Activated B cell treated with CpG ODN at 0.5 μM for 24 hours (primary cell): Measurements from ENCODE around the gene TNFRSF1A. TPM values are rescaled to one million over a fixed set of nuclear protein-coding genes. Genes with fewer than 3 reads are reported as not detected.

Experiments used
- ATAC-seq: fragments of 200-7000 bp; cut with Tn5 transposase; one replicate; pipeline ENCODE4 v1.10.0; 2021; ENCODE audit warnings: low read depth, mild to moderate bottlenecking, moderate library complexity
- CTCF ChIA-PET: fragments of 350-600 bp; sonication (Branson Sonifier 250); formaldehyde crosslinking; loops from one replicate; lab custom pipeline; 2021; ENCODE audit warnings: antibody characterized with exemption; lab: Charles Lee
- POLR2A ChIA-PET: fragments of 350-600 bp; sonication (Branson Sonifier 250); formaldehyde crosslinking; loops from one replicate; lab custom pipeline; 2021; ENCODE audit warnings: antibody characterized with exemption; lab: Charles Lee
- DNase-seq: peaks from one replicate; pipeline ENCODE4 v3.0.0; 2022
- H3K27ac Mint-ChIP-seq: one replicate; pipeline ENCODE4 v1.8.0; 2020; ENCODE audit warnings: mixed read lengths
- H3K27me3 Mint-ChIP-seq: one replicate; pipeline ENCODE4 v1.8.0; 2021; ENCODE audit warnings: mixed read lengths
- H3K36me3 Mint-ChIP-seq: one replicate; pipeline ENCODE4 v1.8.0; 2021; ENCODE audit warnings: low read depth, mixed read lengths
- H3K4me1 Mint-ChIP-seq: one replicate; pipeline ENCODE4 v1.8.0; 2021; ENCODE audit warnings: mixed read lengths
- H3K4me3 Mint-ChIP-seq: one replicate; pipeline ENCODE4 v1.8.0; 2020; ENCODE audit warnings: mild to moderate bottlenecking, mixed read lengths
- H3K9me3 Mint-ChIP-seq: one replicate; pipeline ENCODE4 v1.8.0; 2020; ENCODE audit warnings: mixed read lengths
- intact Hi-C: fragments of 100-400 bp; cut with micrococcal nuclease; formaldehyde crosslinking; loops from one replicate; pipeline ENCODE4 v1.15.1; 2024
- total RNA-seq: library from RNA; stranded (reverse); gene quantifications from 2 replicates; pipeline ENCODE4 v1.2.3, GENCODE V29; 2022
- TF ChIP-seq, protein P1 (sequence below): fragments of 200-600 bp; IDR thresholded peaks from one replicate; pipeline ENCODE4 v1.8.0; 2022; ENCODE audit warnings: antibody characterized with exemption, mild to moderate bottlenecking

Gene TNFRSF1A
- total RNA-seq, 1 donor from 2014 or later: not detected

DNA sequence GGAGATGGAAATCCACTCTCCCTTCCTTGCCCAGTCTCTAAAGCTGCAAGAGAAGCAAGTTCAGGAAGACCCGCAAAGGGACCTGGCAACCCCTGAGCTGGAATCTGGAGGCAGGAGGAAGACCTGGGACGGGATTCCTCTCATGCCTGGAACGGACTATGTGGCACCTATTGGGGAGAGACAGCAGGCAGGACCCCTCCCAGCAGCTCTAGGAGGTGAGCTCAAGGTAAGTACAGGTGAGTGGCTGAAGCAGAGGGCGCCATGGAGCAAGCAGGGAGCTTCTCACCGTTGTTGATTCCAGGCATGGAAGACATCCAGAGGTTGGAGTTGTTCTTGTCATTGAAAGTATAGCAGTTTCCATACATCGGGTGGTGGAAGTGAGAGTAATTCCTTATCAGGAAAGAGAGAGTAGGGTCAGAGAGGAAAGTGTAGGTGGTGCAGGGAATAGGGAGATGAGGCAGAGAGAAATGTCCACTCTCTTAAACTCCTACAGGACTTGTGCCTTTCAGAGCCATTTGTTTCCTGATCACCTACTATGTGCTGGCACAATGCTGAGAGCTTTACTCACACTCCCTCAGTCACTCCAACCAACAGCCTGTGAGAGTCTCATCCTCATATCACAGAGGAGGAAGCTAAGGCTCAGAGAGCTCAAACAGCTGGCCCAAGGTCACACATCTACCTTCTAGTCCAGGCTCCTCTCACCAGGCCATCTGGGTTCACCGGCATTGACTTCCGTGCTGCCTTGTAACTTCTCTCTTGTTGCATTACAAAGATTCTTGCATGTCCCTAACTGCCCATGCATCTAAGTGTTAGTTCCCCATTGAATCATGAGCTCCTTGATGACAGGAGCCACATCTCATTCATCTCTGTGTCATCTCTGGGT is 13.9 kb upstream of the TNFRSF1A start:
- no peaks in the 10 kb centered on the region for H3K36me3 Mint-ChIP-seq
- peaks cover 3% of the 10 kb centered on the region for H3K4me1 Mint-ChIP-seq
- ATAC-seq: no peak
- no peaks in the 10 kb centered on the region for H3K9me3 Mint-ChIP-seq
- ChIA-PET POLR2A (no interaction called here), CTCF (no interaction called here)
- no peak for DNase-seq
- peaks cover 67% of the 10 kb centered on the region for H3K27me3 Mint-ChIP-seq
- H3K4me3 Mint-ChIP-seq: no peak overlapping the region
- no peak overlapping the region for H3K27ac Mint-ChIP-seq
- TF ChIP-seq, protein P1, sequence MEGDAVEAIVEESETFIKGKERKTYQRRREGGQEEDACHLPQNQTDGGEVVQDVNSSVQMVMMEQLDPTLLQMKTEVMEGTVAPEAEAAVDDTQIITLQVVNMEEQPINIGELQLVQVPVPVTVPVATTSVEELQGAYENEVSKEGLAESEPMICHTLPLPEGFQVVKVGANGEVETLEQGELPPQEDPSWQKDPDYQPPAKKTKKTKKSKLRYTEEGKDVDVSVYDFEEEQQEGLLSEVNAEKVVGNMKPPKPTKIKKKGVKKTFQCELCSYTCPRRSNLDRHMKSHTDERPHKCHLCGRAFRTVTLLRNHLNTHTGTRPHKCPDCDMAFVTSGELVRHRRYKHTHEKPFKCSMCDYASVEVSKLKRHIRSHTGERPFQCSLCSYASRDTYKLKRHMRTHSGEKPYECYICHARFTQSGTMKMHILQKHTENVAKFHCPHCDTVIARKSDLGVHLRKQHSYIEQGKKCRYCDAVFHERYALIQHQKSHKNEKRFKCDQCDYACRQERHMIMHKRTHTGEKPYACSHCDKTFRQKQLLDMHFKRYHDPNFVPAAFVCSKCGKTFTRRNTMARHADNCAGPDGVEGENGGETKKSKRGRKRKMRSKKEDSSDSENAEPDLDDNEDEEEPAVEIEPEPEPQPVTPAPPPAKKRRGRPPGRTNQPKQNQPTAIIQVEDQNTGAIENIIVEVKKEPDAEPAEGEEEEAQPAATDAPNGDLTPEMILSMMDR: no peak
- intact Hi-C loops: no loop called here

DNA sequence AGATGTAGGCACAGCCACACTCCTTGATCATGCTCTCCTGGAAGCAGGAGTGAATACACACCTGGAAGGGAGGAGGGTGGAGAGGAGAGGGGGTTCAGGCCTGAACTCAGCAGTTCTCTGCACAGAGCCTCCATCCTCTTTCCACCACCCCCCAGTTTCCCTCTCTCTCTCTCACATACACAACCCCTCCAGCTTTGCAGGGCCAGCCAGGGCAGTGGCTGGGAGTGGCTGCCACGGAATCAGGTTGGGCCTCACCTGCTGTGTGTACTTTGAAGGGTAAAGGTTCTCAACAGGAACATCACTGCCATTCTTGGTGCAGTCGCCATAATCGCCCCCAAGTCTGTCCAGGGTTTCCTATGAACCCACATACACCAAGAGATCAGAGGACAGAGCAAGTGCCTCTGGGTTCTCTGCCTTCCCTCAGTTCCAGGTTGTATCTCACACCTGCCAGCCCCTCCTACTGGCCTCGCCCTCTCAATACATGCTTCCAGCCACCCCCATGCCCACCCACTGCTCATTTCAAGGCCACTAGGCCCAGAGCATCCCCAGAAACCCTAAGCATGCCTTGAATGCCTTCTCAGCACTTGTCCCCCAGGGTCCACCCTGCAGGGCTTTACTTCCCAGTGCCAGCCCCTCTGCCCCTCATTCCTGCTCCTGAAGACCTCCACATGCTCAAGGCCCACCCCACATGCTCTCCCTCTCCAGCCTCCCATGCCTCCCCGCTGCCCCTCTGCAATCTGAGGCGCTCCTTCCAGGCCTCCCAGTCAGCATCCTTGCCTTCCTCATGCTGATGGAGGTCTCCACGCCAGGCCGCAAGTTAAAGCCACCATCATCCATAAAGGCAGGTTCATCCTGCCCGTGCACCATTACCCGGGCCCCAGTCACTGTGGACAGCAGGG is 12.9 kb upstream of the TNFRSF1A start:
- Mint-ChIP-seq H3K36me3 (no peaks in the 10 kb centered on the region), H3K4me1 (peaks cover 3% of the 10 kb centered on the region), H3K4me3 (no peak overlapping the region), H3K27ac (no peak overlapping the region), H3K27me3 (peaks cover 59% of the 10 kb centered on the region), H3K9me3 (no peaks in the 10 kb centered on the region)
- DNase-seq (no peak), ATAC-seq (no peak)
- intact Hi-C loops: no loop called here
- ChIA-PET POLR2A (no interaction called here), CTCF (no interaction called here)
- TF ChIP-seq, protein P1: no peak

DNA sequence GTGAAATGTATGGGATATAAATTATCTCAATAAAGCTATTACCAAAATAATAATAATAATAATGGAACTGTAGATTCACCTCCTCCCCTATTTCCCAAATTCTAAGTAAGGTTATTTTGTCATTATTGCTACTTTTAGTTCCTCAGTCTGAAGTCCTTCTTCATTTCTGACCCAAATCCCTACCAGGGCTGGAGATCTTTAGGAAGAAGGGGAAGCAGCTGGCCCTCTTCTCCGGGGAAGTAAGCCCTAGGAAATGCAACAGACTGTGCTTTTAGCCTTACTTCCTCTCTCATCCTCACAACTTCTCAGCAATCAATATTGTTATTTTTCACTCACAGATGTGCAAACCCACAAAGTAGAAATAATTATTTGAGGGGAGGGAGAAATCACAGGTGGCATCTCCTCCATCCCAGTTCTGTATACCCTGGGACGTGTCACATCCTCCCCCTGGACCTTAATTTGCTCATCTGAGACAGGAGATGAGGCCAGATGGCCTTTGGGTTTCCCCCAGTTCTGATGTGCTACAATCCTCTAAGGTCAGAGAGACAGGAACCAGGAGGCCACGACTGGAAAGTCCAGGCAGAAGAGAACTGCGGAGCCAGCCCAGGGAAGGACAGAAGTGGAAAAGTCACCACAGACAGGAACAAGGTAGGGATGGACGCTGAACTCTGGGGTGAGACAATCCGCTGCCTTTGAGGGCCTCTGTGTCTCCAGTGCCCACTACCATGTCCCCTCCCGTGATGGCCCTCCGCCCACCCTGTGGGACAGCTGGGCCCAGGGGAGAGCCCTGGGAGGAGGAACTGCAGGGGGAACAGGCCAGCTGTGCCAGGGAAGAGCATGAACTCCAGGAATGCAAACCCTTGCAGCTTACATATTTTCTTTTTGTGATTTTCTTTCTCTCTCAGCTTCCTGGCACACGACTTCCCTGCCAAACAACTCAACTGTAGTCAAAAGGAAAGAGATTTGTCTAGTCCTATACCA is 10.6 kb upstream of the TNFRSF1A start:
- intact Hi-C loops: no loop called here
- peaks cover 3% of the 10 kb centered on the region for H3K4me1 Mint-ChIP-seq
- peaks cover 60% of the 10 kb centered on the region for H3K27me3 Mint-ChIP-seq
- ATAC-seq: no peak
- DNase-seq: no peak
- H3K27ac Mint-ChIP-seq: no peak overlapping the region
- POLR2A ChIA-PET: no interaction called here
- TF ChIP-seq, protein P1: no peak
- no peak overlapping the region for H3K4me3 Mint-ChIP-seq
- CTCF ChIA-PET: no interaction called here
- no peaks in the 10 kb centered on the region for H3K9me3 Mint-ChIP-seq
- no peaks in the 10 kb centered on the region for H3K36me3 Mint-ChIP-seq

DNA sequence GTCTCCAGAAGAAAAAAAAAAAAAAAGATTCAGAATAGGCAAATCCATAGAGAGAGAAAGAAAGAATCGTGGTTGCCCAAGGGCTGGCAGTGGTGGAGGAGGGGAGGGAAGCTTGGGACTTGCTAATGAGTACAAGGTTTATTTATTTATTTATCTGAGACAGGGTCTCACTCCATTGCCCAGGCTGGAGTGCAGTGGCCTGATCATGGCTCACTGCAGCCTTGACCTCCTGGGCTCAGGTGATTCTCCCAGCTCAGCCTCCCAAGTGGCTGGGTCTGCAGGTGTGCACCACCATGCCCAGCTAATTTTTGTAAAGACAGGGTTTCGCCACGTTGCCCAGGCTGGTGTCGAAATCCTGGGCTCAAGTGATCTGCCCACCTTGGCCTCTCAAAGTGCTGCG is 9.7 kb upstream of the TNFRSF1A start:
- peaks cover 62% of the 10 kb centered on the region for H3K27me3 Mint-ChIP-seq

More for the DNA sequence above, 9.7 kb upstream of the TNFRSF1A start:
- POLR2A ChIA-PET: interaction anchor here (0.7 kb wide), 1 partner anchor 74 kb away, joined by 5 read pairs; no protein-coding TSS in a partner anchor
- no peak for DNase-seq
- peaks cover 3% of the 10 kb centered on the region for H3K4me1 Mint-ChIP-seq
- H3K4me3 Mint-ChIP-seq: no peak overlapping the region
- TF ChIP-seq, protein P1: no peak
- no peaks in the 10 kb centered on the region for H3K36me3 Mint-ChIP-seq
- H3K9me3 Mint-ChIP-seq: peaks cover 4% of the 10 kb centered on the region
- no peak for ATAC-seq
- no peak overlapping the region for H3K27ac Mint-ChIP-seq
- CTCF ChIA-PET: no interaction called here
- intact Hi-C loops: no loop called here
